Activated gamma-delta T cell (primary cell): ENCODE results near the gene HOXB8.

Source experiments
- DNase-seq: peaks from one replicate; lab custom pipeline; 2025; lab: John Stamatoyannopoulos, UW
- total RNA-seq, 2 donors: gene quantifications; one replicate each; lab custom pipeline; 2026; lab: John Stamatoyannopoulos, UW

The HOXB8 gene
- 0 to 0.09 reads per million in 2 donors for total RNA-seq

DNA sequence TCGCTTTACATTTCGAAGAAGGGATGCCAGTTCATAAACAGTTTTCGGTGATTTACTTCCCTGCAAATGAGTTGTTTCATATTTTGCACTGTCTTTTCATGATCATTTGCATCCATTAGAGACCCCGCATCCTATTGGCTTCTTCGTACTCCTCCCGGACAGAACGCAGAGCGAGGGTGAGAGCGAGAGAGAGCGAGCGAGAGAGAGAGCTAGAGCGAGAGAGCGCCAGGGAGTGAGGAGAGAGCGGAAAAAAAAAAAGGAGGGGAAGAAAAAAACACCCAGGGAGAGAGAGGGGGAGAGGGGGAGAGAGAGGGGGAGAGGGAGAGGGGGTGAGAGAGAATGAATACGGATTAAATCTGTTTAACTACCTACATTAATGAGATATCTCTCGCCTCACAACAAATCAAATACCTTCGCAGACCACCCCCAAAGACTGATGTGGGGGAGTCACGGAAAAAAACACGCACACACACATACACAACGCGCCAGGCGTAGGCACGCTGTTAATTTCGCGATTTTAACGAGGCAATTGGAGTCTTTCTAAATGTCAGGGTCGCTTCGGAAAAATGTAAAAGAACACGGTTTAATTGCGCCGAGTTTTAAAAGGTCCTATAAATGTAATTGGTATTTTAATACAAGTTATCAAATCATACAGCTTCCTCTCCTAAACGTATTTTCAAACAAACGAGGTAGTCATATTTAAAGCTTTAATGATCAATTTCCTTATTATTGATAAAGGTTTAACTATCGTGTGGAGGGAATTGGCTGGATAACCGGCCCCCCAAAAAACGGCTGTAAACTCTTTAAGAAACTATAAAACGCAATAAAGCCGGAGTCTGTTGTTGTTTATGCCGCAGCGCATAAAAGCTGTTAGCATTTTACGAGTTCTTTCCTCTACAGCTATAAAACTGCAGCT is at the start of gene HOXB8:
Gene HOXB8, minus strand, starts transcription at position 246 of the 916 bp plus-strand sequence. CDS start 588 bp downstream, outside the sequence.
- DNase-seq = no peak

DNA sequence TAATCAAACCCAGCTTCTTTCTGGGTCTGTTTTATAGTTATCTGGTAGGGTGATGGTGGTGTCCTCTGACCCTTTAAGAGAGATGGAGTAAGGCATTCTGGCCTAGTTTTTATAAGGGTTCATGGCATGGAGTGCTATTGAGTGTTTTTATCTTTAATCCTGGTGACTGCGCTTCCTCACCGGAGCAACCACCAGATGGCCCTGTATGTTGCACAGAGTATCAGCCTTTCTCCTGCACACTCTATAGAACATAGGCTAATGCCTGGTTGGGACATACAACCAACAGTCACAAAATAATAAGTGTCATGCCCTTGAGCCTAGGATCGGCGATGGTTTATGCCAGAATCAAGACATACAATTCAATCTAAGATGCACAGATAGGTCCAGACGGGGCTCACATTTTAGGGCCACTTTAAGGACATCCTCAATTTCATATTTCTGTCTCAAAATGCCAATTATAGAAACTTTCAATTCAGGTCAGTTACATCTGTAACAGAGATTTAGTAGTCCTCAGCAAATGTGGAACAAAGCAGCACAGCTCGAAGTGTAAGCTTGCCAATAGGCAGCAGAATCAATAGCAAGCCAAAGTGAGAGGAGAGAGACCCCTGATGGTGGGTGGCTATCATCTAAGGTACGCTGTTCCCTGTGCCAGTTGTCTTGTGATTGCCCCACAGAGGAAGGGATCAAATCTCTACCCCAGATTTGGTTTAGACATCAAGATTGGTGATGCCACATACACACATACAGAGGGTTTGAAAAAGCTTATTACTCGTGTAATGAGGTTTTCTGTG is 48.2 kb upstream of the HOXB8 start:
- DNase-seq = no peak

- no peak for DNase-seq
Measured at GRCh38 chr17:48655913-48656312, 40.8 kb upstream of the HOXB8 start.

- DNase-seq = no peak
Measured at GRCh38 chr17:48649741-48650140, 34.6 kb upstream of the HOXB8 start.

DNA sequence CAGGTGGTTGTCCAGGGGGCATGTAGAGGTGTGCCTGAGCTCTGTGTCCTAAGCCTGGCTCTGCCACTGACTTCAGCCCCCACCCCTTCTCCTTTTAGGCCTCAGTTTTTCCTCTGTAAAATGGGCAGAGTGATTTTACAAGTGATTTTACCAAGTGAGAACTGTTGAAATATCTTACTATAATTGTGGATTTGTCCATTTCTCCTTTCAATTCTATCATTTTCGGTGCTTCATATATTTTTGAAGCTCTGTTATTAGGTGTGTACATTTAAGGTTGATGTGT is 32.8 kb upstream of the HOXB8 start:
- no peak for DNase-seq

GRCh38 chr17:48647103-48647962 is 32.2 kb upstream of the HOXB8 start:
- no peak for DNase-seq

DNA sequence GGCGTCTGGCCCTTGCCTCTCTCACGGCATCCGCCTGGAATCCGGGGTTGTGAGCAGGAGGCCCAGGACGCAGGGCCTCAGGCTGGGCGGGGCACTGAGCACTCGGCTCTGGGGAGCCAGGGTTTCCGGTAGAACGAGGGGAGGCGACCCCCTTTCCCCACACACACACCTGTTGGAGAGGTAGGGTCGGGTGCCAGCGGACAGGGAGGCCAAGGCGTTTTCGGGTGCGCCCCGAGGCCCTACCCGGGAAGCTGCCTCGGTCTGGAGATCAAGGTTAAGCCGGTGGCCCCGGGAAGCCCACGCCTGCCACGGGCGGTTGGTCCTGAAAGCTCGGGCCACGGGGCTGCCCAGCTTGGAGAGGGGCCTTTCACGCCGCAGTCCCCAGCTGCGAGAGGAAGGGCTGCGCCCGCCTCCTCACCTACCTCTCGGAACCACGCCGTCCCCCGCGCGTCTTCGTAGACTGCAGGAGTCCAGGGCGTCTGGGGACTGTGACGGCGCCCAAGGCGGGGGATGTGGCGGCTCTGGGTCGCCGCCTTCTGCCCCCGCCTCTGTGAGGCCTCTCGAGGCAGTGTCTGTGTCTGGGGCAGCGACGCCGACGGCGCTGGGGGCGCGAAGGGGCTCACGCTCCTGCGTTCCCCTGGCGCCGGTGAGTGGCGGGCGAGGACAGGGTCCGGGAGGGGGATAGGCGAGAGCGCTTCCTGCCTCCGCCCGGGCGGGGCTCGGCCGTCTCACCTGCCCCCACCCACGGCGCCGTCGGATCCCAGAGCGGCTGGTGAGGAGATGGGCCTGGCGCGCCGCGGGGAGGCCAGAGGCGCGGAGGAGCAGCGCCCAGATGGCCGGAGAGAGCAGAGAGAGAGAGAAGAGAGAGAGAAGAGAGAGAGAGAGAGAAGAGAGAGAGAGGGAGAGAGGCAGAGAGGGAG is 31.4 kb upstream of the HOXB8 start:
- peak; percentile 36 for DNase-seq

- no peak for DNase-seq
Measured at GRCh38 chr17:48645639-48646182, 30.6 kb upstream of the HOXB8 start.

GRCh38 chr17:48644910-48645557 is 29.9 kb upstream of the HOXB8 start:
- no peak for DNase-seq

DNA sequence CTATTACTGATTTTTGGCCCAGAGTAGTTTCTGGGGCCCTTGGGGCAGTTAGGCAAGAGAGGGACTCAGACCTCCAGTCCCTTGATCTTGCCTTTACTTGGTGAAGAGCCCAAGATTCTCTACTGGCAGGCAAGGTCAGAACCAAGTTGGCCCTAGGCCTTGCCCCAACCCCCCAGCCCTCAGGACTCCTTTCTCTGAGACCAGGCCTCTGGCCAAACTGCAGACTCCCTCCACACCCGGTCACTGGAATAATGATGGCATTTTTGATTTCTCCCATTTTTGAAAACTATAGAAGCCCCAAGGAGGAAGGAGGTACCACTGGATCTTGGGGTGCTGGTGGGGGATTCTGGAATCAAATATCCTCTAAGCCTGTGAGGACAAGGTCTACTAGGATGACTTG is 29.1 kb upstream of the HOXB8 start:
- DNase-seq = no peak

GRCh38 chr17:48643697-48644012 is 28.6 kb upstream of the HOXB8 start:
- no peak for DNase-seq

DNA sequence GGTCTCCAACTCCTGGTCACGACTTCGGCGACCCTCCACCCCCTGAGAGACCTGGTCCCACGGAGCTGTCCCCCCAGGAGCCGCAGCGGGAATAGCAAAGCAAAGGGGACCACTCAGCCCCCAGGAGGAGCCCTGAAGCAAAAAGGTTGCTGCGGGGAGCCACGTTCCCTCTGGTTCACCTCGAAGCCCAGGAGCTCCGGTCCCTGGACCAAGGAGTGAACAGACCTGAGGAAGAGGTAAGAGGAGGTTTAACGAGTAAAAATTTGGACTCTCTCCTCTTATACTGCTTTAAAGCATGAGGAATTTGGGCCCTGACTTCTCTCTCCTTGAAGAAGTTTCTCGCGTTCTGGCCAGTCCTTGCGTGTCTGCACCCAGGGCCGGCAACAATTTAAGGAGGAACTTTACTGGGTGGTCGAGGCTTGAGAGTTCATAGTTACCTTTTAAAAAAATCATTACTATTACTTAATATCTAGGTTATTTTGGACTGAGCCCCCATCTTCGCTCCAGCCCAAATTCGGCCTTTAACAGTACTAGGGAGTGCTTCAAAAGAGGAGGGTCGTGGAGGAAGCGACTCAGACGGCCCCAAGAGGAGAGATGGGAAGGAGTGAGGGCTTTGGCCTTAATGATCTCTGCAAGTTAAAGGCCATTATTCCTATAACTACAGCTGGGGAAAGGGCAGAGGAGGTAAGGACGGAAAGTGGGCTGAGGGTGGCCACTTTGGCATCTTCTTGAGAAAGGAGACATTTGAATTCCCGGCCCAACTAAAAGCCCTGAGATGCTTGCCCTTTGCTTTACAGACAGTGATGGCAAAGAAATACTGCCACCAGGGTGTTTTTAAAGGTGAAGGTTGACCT is 28.0 kb upstream of the HOXB8 start:
- DNase-seq = no peak

DNA sequence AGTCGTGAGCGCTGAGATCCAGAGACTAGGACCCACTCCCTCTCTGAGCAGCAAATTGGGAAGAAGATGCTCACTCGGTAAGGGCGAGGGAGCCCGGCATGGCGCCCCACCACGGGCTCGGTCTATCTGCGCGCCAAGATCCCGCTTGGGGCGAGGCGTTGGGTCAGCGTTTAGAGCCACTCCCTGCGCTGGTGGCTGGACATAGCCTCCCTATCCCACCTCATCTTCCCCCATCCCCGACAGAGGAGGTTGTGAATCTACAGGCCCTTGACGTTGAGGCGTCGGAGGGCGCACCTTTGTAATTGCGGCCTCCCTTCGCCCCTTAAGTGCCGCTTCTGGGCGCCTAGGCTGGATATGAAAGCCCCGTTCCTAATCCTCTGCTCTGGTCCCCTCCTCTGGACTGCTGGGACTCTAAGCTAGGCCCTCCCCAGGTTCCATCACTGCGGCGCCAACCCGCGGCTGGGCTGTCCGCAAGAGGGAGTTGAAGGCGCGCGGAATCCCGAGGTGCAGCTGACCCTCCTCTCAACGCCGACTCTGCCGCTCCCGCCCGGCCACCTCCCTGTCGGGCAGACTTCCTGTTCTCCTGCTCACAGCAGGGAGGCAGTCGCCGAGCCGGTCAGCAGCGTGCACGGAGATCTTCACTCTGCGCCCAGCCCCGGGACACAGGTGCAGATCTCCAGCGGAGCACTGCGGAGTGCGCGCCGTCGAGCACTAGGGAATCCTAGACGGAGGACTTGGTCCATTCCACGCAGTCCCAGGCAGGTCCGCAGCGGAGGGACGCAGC is 27.2 kb upstream of the HOXB8 start:
- no peak for DNase-seq

GRCh38 chr17:48641541-48642058 is 26.5 kb upstream of the HOXB8 start:
- DNase-seq = no peak

DNA sequence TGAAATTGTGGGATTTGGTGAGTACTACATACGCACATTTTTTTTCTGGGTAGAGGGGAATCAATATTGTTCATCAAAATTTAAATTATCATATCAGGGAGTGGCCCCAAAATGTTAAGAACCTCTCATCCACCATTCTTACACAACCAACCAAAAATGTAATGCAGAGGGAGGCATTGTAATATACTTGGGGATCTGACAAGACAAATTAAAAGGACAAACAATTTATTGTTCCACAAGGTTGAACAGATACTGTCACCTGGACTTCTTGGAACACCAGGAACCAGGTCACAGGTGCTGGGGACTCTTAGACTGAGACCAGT is 25.7 kb upstream of the HOXB8 start:
- no peak for DNase-seq

DNA sequence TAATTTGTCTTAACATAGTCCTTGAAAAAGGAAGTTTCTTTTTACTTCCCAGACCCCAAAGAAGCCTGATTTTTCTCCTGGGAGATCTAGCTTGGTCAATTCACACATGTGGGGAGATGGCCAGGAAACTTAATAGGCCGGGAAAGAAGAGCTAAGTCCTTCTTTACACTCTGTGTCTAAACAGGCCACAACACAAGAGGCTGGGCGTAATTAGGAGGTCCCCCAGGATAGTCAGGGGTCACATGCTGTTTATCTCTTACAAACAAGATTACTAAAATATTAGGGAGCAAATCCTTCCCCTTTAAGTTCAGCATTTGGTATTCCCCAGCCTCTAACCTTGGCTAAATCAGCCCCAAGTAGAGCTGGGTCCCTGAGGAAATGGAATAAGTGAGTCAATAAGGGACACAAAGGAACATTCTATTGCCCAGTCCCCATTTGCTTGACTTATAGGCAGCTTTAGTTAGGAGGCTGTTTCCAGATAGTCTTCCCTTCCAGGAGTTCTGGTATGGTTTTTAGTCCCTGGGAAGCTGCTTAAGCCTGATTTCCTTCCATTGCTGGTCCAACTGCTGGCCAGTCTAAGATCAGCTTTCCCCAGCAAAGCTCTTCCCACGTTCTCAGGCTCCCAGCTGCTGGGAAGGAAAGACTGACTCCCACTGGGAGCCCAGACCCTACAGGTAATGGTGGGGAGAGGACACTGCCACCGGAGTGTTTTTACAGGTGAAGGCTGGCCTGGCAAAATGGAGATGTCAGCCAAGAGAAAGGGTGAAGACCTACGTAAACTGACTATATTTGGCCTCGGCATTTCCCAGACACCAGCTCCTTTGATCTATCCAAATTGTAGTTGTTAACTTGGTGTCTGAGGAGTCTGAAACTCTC is 25.1 kb upstream of the HOXB8 start:
- DNase-seq = no peak

GRCh38 chr17:48639136-48639535 is 24.0 kb upstream of the HOXB8 start:
- no peak for DNase-seq
